H9 (cell line): ENCODE results near the gene ANKRD65. TPM values are rescaled to one million over a fixed set of nuclear protein-coding genes. Genes with fewer than 3 reads are reported as not detected.
"Not testable (repeated sequence)": the region's sequence is repeated elsewhere in the genome, so short reads cannot be mapped to it uniquely, and the experiment has no call there.

Source experiments
- DNase-seq: peaks from one replicate; pipeline ENCODE4 v3.0.0-alpha.2; 2017
- H2AFZ ChIP-seq: one replicate; pipeline ENCODE4 v1.6.1; 2013; ENCODE audit warnings: mild to moderate bottlenecking, low read length, control low read depth, moderate library complexity
- H2AK5ac ChIP-seq: 2 replicates; pipeline ENCODE4 v1.6.1; 2013; ENCODE audit warnings: low read length, control low read depth, mixed read lengths; ENCODE audit not compliant: insufficient read length
- H2BK120ac ChIP-seq: one replicate; pipeline ENCODE4 v1.6.1; 2013; ENCODE audit warnings: low read depth, mild to moderate bottlenecking, low read length, control low read depth, inconsistent platforms; ENCODE audit not compliant: poor library complexity, severe bottlenecking
- H2BK12ac ChIP-seq: 2 replicates; pipeline ENCODE4 v1.6.1; 2013; ENCODE audit warnings: low read length, control low read depth, mixed read lengths, low read depth; ENCODE audit not compliant: insufficient read length
- H2BK15ac ChIP-seq: 2 replicates; pipeline ENCODE4 v1.6.1; 2013; ENCODE audit warnings: low read depth, low read length, control low read depth
- H2BK20ac ChIP-seq: one replicate; pipeline ENCODE4 v1.6.1; 2013; ENCODE audit warnings: low read depth, mild to moderate bottlenecking, low read length, control low read depth, inconsistent platforms; ENCODE audit not compliant: poor library complexity, severe bottlenecking
- H2BK5ac ChIP-seq: 2 replicates; pipeline ENCODE4 v1.6.1; 2013; ENCODE audit warnings: low read length, control low read depth, mixed read lengths; ENCODE audit not compliant: insufficient read length
- H3K14ac ChIP-seq: 2 replicates; pipeline ENCODE4 v1.6.1; 2013; ENCODE audit warnings: low read length, control low read depth; ENCODE audit not compliant: insufficient read depth
- H3K18ac ChIP-seq: 2 replicates; pipeline ENCODE4 v1.6.1; 2013; ENCODE audit warnings: low read depth, mild to moderate bottlenecking, mixed read lengths, low read length, control low read depth; ENCODE audit not compliant: insufficient read length
- H3K23ac ChIP-seq: 2 replicates; pipeline ENCODE4 v1.6.1; 2013; ENCODE audit warnings: low read length, control low read depth, mixed read lengths, low read depth; ENCODE audit not compliant: insufficient read length
- H3K23me2 ChIP-seq: 2 replicates; pipeline ENCODE4 v1.6.1; 2013; ENCODE audit warnings: low read depth, mild to moderate bottlenecking, mixed read lengths, low read length, control low read depth; ENCODE audit not compliant: insufficient read length, poor library complexity, severe bottlenecking
- H3K27ac ChIP-seq: 2 replicates; pipeline ENCODE4 v1.5.1; 2013; ENCODE audit warnings: low read length, control low read depth, mixed read lengths, low read depth; ENCODE audit not compliant: insufficient read length
- H3K27me3 ChIP-seq: 2 replicates; pipeline ENCODE4 v1.6.1; 2013; ENCODE audit warnings: low read length, control low read depth, inconsistent platforms; ENCODE audit not compliant: insufficient read depth
- H3K4ac ChIP-seq: 2 replicates; pipeline ENCODE4 v1.6.1; 2013; ENCODE audit warnings: low read depth, mild to moderate bottlenecking, control low read depth, inconsistent platforms, low read length, moderate library complexity
- H3K4me1 ChIP-seq: 2 replicates; pipeline ENCODE4 v1.6.1; 2013; ENCODE audit warnings: low read length, control low read depth, inconsistent platforms; ENCODE audit not compliant: insufficient read depth
- H3K4me2 ChIP-seq: 2 replicates; pipeline ENCODE4 v1.6.1; 2013; ENCODE audit warnings: low read length, control low read depth, mixed read lengths; ENCODE audit not compliant: insufficient read length, insufficient read depth
- H3K56ac ChIP-seq: 2 replicates; pipeline ENCODE4 v1.6.1; 2013; ENCODE audit warnings: low read depth, mild to moderate bottlenecking, mixed read lengths, low read length, control low read depth; ENCODE audit not compliant: insufficient read length
- H3K79me1 ChIP-seq: 2 replicates; pipeline ENCODE4 v1.6.1; 2013; ENCODE audit warnings: low read depth, mild to moderate bottlenecking, moderate library complexity, low read length, control low read depth, inconsistent platforms; ENCODE audit not compliant: insufficient read depth, poor library complexity, severe bottlenecking
- H3K79me2 ChIP-seq: 2 replicates; pipeline ENCODE4 v1.6.1; 2013; ENCODE audit warnings: low read length, control low read depth, inconsistent platforms; ENCODE audit not compliant: insufficient read depth
- H3K9ac ChIP-seq: 2 replicates; pipeline ENCODE4 v1.6.1; 2013; ENCODE audit warnings: low read length, control low read depth, mixed read lengths; ENCODE audit not compliant: insufficient read length; ENCODE audit errors: extremely low read depth
- H3K9me3 ChIP-seq: one replicate; pipeline ENCODE4 v1.6.1; 2013; ENCODE audit warnings: low read depth, low read length, inconsistent platforms; ENCODE audit not compliant: control insufficient read depth
- H3T11ph ChIP-seq: one replicate; pipeline ENCODE4 v1.6.1; 2013; ENCODE audit warnings: mild to moderate bottlenecking, low read length, control low read depth, inconsistent platforms
- H4K20me1 ChIP-seq: one replicate; pipeline ENCODE4 v1.6.1; 2013; ENCODE audit not compliant: control insufficient read depth, insufficient read length, insufficient read depth
- H4K5ac ChIP-seq: 2 replicates; pipeline ENCODE4 v1.6.1; 2013; ENCODE audit warnings: low read depth, mild to moderate bottlenecking, mixed read lengths, low read length, control low read depth; ENCODE audit not compliant: insufficient read length
- H4K8ac ChIP-seq: replicated peaks from 2 replicates; pipeline ENCODE4 v1.6.1; 2013; ENCODE audit warnings: low read length, control low read depth, mixed read lengths, low read depth; ENCODE audit not compliant: insufficient read length
- H4K91ac ChIP-seq: 2 replicates; pipeline ENCODE4 v1.6.1; 2013; ENCODE audit warnings: low read depth, mild to moderate bottlenecking, moderate library complexity, mixed read lengths, low read length, control low read depth; ENCODE audit not compliant: insufficient read length
- H3K27ac Mint-ChIP-seq, 3 experiments: 2 replicates in 2 of 3; 3 replicates in 1 of 3; pipeline ENCODE4 v1.8.0; 2020 to 2021; ENCODE audit warnings: mixed read lengths in 3 of 3, mild to moderate bottlenecking in 1 of 3, moderate library complexity in 1 of 3
- H3K27me3 Mint-ChIP-seq: 2 replicates; pipeline ENCODE4 v1.8.0; 2021; ENCODE audit warnings: low read depth, mild to moderate bottlenecking, moderate library complexity, mixed read lengths
- H3K36me3 Mint-ChIP-seq, 3 experiments: 2 replicates in 2 of 3; 3 replicates in 1 of 3; pipeline ENCODE4 v1.8.0; 2020 to 2021; ENCODE audit warnings: low read depth in 3 of 3, mixed read lengths in 3 of 3; ENCODE audit not compliant: insufficient read depth in 1 of 3
- H3K4me1 Mint-ChIP-seq, 2 experiments: 2 replicates each; pipeline ENCODE4 v1.8.0; 2020; ENCODE audit warnings: mixed read lengths in 2 of 2
- H3K4me3 Mint-ChIP-seq, 2 experiments: 2 replicates in 1 of 2; 3 replicates in 1 of 2; pipeline ENCODE4 v1.8.0; 2020 to 2021; ENCODE audit warnings: mild to moderate bottlenecking in 2 of 2, mixed read lengths in 2 of 2, moderate library complexity in 1 of 2
- H3K9me3 Mint-ChIP-seq, 2 experiments: 2 replicates in 1 of 2; 3 replicates in 1 of 2; pipeline ENCODE4 v1.8.0; 2020; ENCODE audit warnings: mild to moderate bottlenecking in 2 of 2, mixed read lengths in 2 of 2, moderate library complexity in 1 of 2
- WGBS: extraction: QIAGEN DNeasy Blood & Tissue Kit; methylation state at CpG from one replicate; pipeline ENCODE4 v1.1.7; 2013; ENCODE audit warnings: missing lambda C conversion rate, low lambda C conversion rate, mixed read lengths; ENCODE audit not compliant: insufficient read length; ENCODE audit errors: extremely low coverage; 5-methylcytosine and 5-hydroxymethylcytosine counted together
- total RNA-seq: library from RNA; stranded (reverse); gene quantifications from 2 replicates; pipeline ENCODE4 v1.2.1, GENCODE V29; 2021

The ANKRD65 gene
- total RNA-seq, 1 experiment from 2014 or later: 3.1 TPM

DNA sequence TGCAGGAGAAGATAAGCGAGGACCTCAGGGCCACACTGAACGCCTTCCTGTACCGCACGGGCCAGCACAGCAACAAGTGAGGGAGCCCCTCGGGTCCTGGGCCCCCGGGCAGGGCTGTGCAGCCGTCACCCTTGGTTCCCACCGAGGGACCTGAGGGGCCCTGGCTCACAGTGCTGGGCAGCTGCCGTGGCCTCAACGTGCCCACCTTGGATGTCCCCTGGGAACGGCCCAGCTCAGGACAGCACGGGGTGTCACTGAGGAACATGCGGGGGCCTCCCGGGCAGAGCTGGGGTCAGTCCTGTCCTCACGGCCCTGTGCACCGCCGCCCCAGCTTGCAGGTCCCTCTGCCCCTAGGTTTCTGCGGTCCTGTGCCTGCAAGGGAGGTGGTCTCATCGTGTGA is 38.1 kb upstream of the ANKRD65 start:
- H3K4me2 ChIP-seq, H3K14ac ChIP-seq, H3K4ac ChIP-seq, H4K5ac ChIP-seq, H3K27me3 Mint-ChIP-seq, H3K27ac ChIP-seq, H3K4me1 ChIP-seq, H3K79me1 ChIP-seq, H3K27me3 ChIP-seq, H3K9me3 Mint-ChIP-seq, H3K23ac ChIP-seq, H4K8ac ChIP-seq, H3K23me2 ChIP-seq, H3K36me3 Mint-ChIP-seq, H3K79me2 ChIP-seq, H3K27ac Mint-ChIP-seq, H2AK5ac ChIP-seq, H4K20me1 ChIP-seq, H3K18ac ChIP-seq, H3K4me3 Mint-ChIP-seq, H4K91ac ChIP-seq, H2BK15ac ChIP-seq, H3K56ac ChIP-seq, H2BK5ac ChIP-seq, H3K4me1 Mint-ChIP-seq, H2BK12ac ChIP-seq, H3K9me3 ChIP-seq, DNase-seq, H2BK120ac ChIP-seq, H2BK20ac ChIP-seq, H3T11ph ChIP-seq, H3K9ac ChIP-seq, H2AFZ ChIP-seq: not testable (repeated sequence)
- no CpG with 5 or more reads among the region's 19 CpGs for WGBS

DNA sequence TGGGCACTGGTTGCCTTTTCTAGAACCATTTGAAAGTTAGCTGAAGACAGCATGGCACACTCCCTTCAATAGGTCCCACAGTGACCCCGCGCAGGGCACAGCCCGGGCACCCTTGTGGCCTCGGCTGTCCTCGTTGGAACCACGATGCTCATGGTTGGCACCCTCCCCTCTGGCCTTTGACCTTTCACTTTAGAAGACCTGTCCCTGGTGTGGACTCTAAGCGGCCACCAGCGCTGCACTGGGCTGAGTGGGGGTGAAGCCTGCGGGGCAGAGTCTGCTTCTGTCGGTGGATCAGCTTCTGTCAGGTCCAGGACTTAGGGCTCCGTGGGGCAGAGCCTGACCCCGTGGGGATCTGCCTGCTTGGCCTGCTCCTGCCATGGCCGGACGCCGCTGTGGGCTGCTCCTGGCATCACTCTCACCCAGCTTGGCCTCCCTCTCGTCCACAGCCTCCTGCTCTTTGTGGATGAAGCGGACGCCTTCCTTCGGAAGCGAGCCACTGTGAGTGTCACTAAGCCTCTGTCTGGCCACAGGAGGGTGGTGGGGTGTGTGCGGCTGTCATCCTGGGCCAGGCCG is 35.7 kb upstream of the ANKRD65 start:
- H3T11ph ChIP-seq, H3K4me3 Mint-ChIP-seq, H2AFZ ChIP-seq, H3K27me3 ChIP-seq, H2BK120ac ChIP-seq, H3K79me1 ChIP-seq, H4K20me1 ChIP-seq, H3K36me3 Mint-ChIP-seq, H2BK15ac ChIP-seq, H3K23ac ChIP-seq, H3K4ac ChIP-seq, H2BK20ac ChIP-seq, H4K91ac ChIP-seq, H3K79me2 ChIP-seq, H3K9me3 Mint-ChIP-seq, H3K9me3 ChIP-seq, H2BK12ac ChIP-seq, H3K27ac ChIP-seq, H3K9ac ChIP-seq, H3K14ac ChIP-seq, H3K4me1 ChIP-seq, DNase-seq, H3K27me3 Mint-ChIP-seq, H4K5ac ChIP-seq, H3K56ac ChIP-seq, H3K27ac Mint-ChIP-seq, H3K4me1 Mint-ChIP-seq, H3K4me2 ChIP-seq, H3K23me2 ChIP-seq, H3K18ac ChIP-seq, H2BK5ac ChIP-seq, H2AK5ac ChIP-seq, H4K8ac ChIP-seq: not testable (repeated sequence)
- no CpG with 5 or more reads among the region's 22 CpGs for WGBS
